HepG2 (cell line): ENCODE measurements around the gene HTR3C.
"Not testable (repeated sequence)": the region's sequence is repeated elsewhere in the genome, so short reads cannot be mapped to it uniquely, and the experiment has no call there.

Source experiments
- CEBPB ChIP-seq: IDR thresholded peaks from 2 replicates; pipeline ENCODE4 v1.6.1; 2011; ENCODE audit warnings: low read depth, low read length, improper control_type of control experiment, borderline replicate concordance
- JUND ChIP-seq: sonication (generic); formaldehyde crosslinking; IDR thresholded peaks from 2 replicates; pipeline ENCODE4 v1.8.0; 2022; ENCODE audit warnings: mild to moderate bottlenecking, missing genetic modification reagents
- SUZ12 ChIP-seq: fragments of 150-350 bp; IDR thresholded peaks from 2 replicates; pipeline ENCODE4 v1.6.1; 2014; ENCODE audit warnings: low read depth, low read length
- TARDBP ChIP-seq: sonication (generic); formaldehyde crosslinking; IDR thresholded peaks from 2 replicates; pipeline ENCODE4 v1.8.0; 2022; ENCODE audit warnings: mild to moderate bottlenecking, missing genetic modification reagents
- YEATS2 ChIP-seq: sonication (generic); formaldehyde crosslinking; IDR thresholded peaks from 2 replicates; pipeline ENCODE4 v1.4.0; 2020; ENCODE audit warnings: missing genetic modification reagents, borderline replicate concordance

- TF ChIP-seq CEBPB; SUZ12; JUND (CRISPR knock-in tag); TARDBP; YEATS2 (CRISPR knock-in tag): not testable (repeated sequence)
Measured at GRCh38 chr3:184025256-184025655, 27.6 kb upstream of the HTR3C start.
